Activated CD4-positive, alpha-beta T cell treated with anti-CD3 and anti-CD28 coated beads, Interleukin-2, amount 50 U/mL, for 4 hours (primary cell): ENCODE results near the gene ZNF799.
A peak's percentile ranks its signal among the peaks of the same experiment; 100 is the strongest.
"Not testable (repeated sequence)": the region's sequence is repeated elsewhere in the genome, so short reads cannot be mapped to it uniquely, and the experiment has no call there.

Experiments used
- DNase-seq, 2 experiments: peaks; one replicate each; pipeline ENCODE4 v3.0.0-alpha.2; 2020

Gene ZNF799

GRCh38 chr19:12400633-12401502 lies at the start of gene ZNF799:
Gene ZNF799 (minus strand): TSS chr19:12401271. CDS start chr19:12401070, 201 bp downstream.
- DNase-seq, result peak; percentile 75 to 78

- no peak for DNase-seq
Observed at GRCh38 chr19:12450844-12451243, 49.8 kb upstream of the ZNF799 start.

- no peak for DNase-seq
Observed at GRCh38 chr19:12448808-12449207, 47.7 kb upstream of the ZNF799 start.

- peak; percentile 98 to 99 for DNase-seq
Observed at GRCh38 chr19:12440541-12441316, 39.7 kb upstream of the ZNF799 start, which contains the start of gene ZNF443. Gene ZNF443 (minus strand): TSS chr19:12441021. CDS start chr19:12440914, 107 bp downstream.

- DNase-seq, result peak; percentile 56 to 62
Observed at GRCh38 chr19:12439686-12440540, 38.8 kb upstream of the ZNF799 start.

GRCh38 chr19:12430726-12431299 lies 29.7 kb upstream of the ZNF799 start:
- DNase-seq, result not testable (repeated sequence)

GRCh38 chr19:12425888-12426274 lies 24.8 kb upstream of the ZNF799 start:
- no peak for DNase-seq

- DNase-seq, result no peak
Observed at GRCh38 chr19:12425236-12425887, 24.3 kb upstream of the ZNF799 start.

GRCh38 chr19:12417273-12417672 lies 16.2 kb upstream of the ZNF799 start:
- DNase-seq, result not testable (repeated sequence)

GRCh38 chr19:12411893-12412292 lies 10.8 kb upstream of the ZNF799 start:
- no peak for DNase-seq

GRCh38 chr19:12399901-12400632 lies 1.0 kb downstream of the ZNF799 start:
- DNase-seq, result peak; percentile 21 to 25

- DNase-seq, result not testable (repeated sequence)
Observed at GRCh38 chr19:12391148-12391547, 9.9 kb downstream of the ZNF799 start.

- not testable (repeated sequence) for DNase-seq
Observed at GRCh38 chr19:12386365-12386764, 14.7 kb downstream of the ZNF799 start.

GRCh38 chr19:12380444-12380737 lies 20.7 kb downstream of the ZNF799 start:
- DNase-seq, result no peak

GRCh38 chr19:12379732-12380443 lies 21.2 kb downstream of the ZNF799 start:
- no peak for DNase-seq

GRCh38 chr19:12374026-12374425 lies 27.0 kb downstream of the ZNF799 start:
- DNase-seq, result no peak

- DNase-seq, result peak; percentile 80 to 83
Observed at GRCh38 chr19:12365236-12366162, 35.6 kb downstream of the ZNF799 start, which contains the start of gene ZNF442. Gene ZNF442 (minus strand): TSS chr19:12365683. CDS start chr19:12363631, 2,052 bp downstream.

GRCh38 chr19:12364391-12365235 lies 36.5 kb downstream of the ZNF799 start:
- no peak for DNase-seq
